Epidermal melanocyte (primary cell): ENCODE data around the gene CD9.

Experiments
- DNase-seq: peaks from one replicate; pipeline ENCODE4 v3.0.0; 2011; ENCODE audit warnings: low spot score; ENCODE audit not compliant: insufficient read length

CD9 gene

GRCh38 chr12:6273541-6274230, 73.5 kb downstream of the CD9 start:
- DNase-seq, result no peak

- no peak for DNase-seq
Measured at GRCh38 chr12:6274231-6275221, 74.3 kb downstream of the CD9 start.

- no peak for DNase-seq
Measured at GRCh38 chr12:6275928-6276887, 76.0 kb downstream of the CD9 start.

- DNase-seq, result no peak
Measured at GRCh38 chr12:6276956-6277620, 76.9 kb downstream of the CD9 start.

- no peak for DNase-seq
Measured at GRCh38 chr12:6277982-6278438, 77.8 kb downstream of the CD9 start.

DNA sequence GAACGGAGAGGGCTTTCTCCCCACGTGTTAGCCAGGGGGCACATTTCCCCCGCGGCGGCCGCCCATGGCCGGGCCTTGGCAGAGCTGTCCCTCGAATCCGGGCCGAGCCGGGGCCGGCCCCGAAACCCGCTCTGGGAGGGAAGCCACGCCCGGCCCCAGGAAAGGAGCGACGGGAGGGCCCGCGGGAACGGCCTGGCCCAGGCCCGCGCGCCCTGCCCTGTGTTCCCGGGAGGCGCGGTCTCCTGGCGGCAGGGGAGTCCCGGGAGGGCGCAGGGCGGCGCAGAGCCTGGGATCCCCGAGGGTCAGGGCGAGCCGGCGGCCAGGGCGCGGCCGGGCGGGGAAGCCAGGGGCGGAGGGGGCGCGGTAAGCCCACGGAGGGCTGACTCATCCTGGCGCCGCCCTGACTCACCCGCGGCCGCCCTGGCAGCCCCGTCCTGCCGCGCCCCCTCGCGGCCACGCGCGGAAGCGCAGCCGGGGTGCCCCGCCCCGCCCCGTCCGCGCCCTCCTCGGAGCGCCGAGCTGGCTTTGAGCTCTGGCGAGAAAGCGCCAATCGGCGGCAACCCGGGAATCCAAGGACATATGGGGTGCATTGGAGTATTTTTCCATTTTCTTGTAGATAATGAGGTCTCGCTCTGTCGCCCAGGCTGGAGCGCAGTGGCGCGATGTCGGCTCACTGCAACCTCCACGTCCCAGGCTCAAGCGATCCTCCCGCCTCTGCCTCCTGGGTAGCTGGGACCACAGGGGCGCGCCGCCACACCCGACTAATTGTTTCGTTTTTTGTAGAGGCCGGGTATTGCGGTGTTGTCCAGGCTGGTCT, 78.4 kb downstream of the CD9 start:
- DNase-seq, result peak; percentile 67

DNA sequence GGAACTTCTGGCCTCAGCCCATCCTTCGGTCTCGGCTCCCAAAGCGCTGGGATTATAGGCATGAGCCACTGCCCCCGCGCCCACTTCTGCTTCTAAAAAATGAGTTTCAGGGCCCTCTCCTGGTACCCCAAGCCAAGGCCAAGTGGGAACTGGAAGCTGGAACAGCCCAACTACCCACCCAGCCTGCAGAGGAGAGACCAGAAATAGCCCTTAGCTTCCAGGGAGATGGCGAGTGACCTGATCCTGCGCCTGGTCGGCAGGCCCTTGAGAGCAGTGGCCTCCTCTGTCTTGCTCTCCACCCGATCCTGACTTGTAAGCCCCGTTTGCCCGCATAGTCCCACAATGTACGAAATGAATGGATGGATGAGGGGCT, 79.0 kb downstream of the CD9 start:
- no peak for DNase-seq

GRCh38 chr12:6279631-6280030, 79.4 kb downstream of the CD9 start:
- DNase-seq, result no peak

DNA sequence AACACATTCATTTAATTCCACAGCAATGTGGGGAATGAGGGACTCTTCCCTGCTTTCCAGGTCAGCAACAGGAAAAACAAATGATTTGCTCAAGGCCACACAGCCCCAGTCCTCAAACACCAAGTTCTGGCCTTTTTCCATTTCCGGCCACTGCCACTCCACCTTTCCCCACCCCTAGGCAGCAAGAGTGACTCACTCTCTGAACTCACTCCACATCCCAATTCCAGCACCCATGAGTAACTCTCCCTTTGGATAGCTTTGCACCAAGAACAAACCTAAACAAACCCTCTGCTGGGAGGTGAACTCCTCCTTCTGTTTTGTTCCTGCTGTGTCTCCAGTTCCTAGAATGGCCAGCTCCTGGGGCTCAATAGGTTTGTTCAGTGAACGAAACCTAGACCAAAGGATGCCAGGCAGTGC, 79.9 kb downstream of the CD9 start:
- DNase-seq, result no peak

- no peak for DNase-seq
Measured at GRCh38 chr12:6280672-6281071, 80.5 kb downstream of the CD9 start.

DNA sequence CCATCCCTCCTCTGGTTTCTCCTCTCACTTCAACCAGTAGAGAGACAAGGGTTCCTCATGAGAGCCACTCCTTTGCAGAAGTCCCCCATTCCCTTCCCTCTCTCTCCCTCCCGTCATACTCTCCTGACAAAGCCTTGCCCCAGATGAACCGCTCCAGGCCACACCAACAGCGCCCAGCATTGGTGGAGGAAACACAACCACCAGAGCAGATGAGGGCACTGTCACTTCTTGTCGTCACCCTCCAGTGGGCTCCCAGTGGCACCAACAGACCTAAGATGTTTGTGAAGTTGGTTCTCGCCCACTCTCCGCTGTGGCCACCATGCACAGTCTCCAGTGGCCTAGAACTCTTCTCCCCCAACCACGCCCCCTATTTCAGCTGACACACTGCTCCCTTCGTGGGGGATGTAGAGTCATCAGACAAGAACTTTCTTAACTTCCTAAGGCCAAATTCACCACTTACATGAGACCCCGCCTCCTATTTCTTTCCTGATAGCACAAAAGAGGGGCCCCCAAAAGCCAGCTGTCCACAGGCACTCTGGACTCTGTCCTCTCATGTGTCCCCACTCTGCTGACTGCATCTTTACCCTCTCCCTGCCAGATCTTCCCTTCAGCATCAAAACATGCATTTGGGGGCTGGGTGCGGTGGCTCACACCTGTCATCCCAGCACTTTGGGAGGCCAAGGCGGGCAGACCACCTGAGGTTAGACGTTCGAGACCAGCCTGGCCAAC, 81.0 kb downstream of the CD9 start:
- DNase-seq, result no peak

- no peak for DNase-seq
Measured at GRCh38 chr12:6282453-6282840, 82.2 kb downstream of the CD9 start.

GRCh38 chr12:6284273-6284672, 84.1 kb downstream of the CD9 start:
- DNase-seq, result no peak

GRCh38 chr12:6285063-6285477, 84.9 kb downstream of the CD9 start:
- peak; percentile 89 for DNase-seq

GRCh38 chr12:6285532-6286306, 85.5 kb downstream of the CD9 start:
- DNase-seq, result no peak
